ENCODE data around the gene ARPC5.

The ARPC5 gene

DNA sequence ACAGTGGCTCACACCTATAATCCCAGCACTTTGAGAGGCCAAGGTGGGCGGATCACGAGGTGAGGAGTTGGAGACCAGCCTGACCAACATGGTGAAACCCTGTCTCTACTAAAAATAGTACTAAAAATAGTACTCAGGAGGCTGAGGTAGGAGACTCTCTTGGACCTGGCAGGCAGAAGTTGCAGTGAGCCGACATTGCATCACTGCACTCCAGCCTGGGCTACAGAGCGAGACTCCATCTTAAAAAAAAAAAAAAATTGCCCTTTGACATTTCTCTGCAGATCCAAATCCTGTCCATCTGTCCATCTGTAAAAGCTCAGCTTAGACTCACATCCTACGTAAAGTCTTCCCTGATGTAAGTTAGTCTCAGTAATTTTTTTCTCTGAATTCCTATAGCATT lies 39.1 kb downstream of the ARPC5 start:
- H3K9me2 ChIP-seq (replicated peaks; ENCODE audit: low read depth, low read length): no peaks in the 10 kb centered on the region
- H3F3A ChIP-seq (ENCODE audit: low read depth): no peaks in the 10 kb centered on the region
- H3K27me3 ChIP-seq (ENCODE audit: insufficient read depth, low read length, poor library complexity, severe bottlenecking): no peaks in the 10 kb centered on the region
- no peak overlapping the region for H3K4me2 ChIP-seq (ENCODE audit: low read depth, low read length, poor library complexity, severe bottlenecking)
- H3K9ac ChIP-seq (ENCODE audit: low read depth, low read length, poor library complexity, severe bottlenecking): no peak overlapping the region
- no peak overlapping the region for H3K4me3 ChIP-seq (ENCODE audit: low read length, poor library complexity, severe bottlenecking)
- TF ChIP-seq EZH2phosphoT487 (IDR thresholded peaks at IDR 0.05; ENCODE audit: borderline replicate concordance): no peak
- TF ChIP-seq, protein P1, sequence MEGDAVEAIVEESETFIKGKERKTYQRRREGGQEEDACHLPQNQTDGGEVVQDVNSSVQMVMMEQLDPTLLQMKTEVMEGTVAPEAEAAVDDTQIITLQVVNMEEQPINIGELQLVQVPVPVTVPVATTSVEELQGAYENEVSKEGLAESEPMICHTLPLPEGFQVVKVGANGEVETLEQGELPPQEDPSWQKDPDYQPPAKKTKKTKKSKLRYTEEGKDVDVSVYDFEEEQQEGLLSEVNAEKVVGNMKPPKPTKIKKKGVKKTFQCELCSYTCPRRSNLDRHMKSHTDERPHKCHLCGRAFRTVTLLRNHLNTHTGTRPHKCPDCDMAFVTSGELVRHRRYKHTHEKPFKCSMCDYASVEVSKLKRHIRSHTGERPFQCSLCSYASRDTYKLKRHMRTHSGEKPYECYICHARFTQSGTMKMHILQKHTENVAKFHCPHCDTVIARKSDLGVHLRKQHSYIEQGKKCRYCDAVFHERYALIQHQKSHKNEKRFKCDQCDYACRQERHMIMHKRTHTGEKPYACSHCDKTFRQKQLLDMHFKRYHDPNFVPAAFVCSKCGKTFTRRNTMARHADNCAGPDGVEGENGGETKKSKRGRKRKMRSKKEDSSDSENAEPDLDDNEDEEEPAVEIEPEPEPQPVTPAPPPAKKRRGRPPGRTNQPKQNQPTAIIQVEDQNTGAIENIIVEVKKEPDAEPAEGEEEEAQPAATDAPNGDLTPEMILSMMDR (conservative IDR thresholded peaks at IDR 0.05; ENCODE audit: low read length): no peak
- H3K9me3 ChIP-seq (ENCODE audit: insufficient read depth, low read depth, low read length): no peaks in the 10 kb centered on the region
- H4K20me1 ChIP-seq (ENCODE audit: insufficient read depth, low read length, poor library complexity, severe bottlenecking): no peaks in the 10 kb centered on the region
- no peak overlapping the region for H2AFZ ChIP-seq (ENCODE audit: low read length)
- H3K4me1 ChIP-seq (ENCODE audit: insufficient read depth, low read length, poor library complexity, severe bottlenecking): no peaks in the 10 kb centered on the region
- no peaks in the 10 kb centered on the region for H3K79me2 ChIP-seq (ENCODE audit: insufficient read depth, low read length)
- H3K36me3 ChIP-seq (ENCODE audit: insufficient read depth, low read length): no peaks in the 10 kb centered on the region

- peaks cover 1% of the 10 kb centered on the region for H3K4me1 ChIP-seq (ENCODE audit: insufficient read depth, low read length, poor library complexity, severe bottlenecking)
- no peak overlapping the region for H3K4me3 ChIP-seq (ENCODE audit: low read length, poor library complexity, severe bottlenecking)
- no peaks in the 10 kb centered on the region for H3K27me3 ChIP-seq (ENCODE audit: insufficient read depth, low read length, poor library complexity, severe bottlenecking)
- H4K20me1 ChIP-seq (ENCODE audit: insufficient read depth, low read length, poor library complexity, severe bottlenecking): no peaks in the 10 kb centered on the region
- H3K79me2 ChIP-seq (ENCODE audit: insufficient read depth, low read length): no peaks in the 10 kb centered on the region
- TF ChIP-seq, protein P1 (conservative IDR thresholded peaks at IDR 0.05; ENCODE audit: low read length): no peak
- TF ChIP-seq EZH2phosphoT487 (IDR thresholded peaks at IDR 0.05; ENCODE audit: borderline replicate concordance): no peak
- H2AFZ ChIP-seq (ENCODE audit: low read length): no peak overlapping the region
- H3K9me2 ChIP-seq (replicated peaks; ENCODE audit: low read depth, low read length): no peaks in the 10 kb centered on the region
- no peaks in the 10 kb centered on the region for H3F3A ChIP-seq (ENCODE audit: low read depth)
- no peaks in the 10 kb centered on the region for H3K9me3 ChIP-seq (ENCODE audit: insufficient read depth, low read depth, low read length)
- no peaks in the 10 kb centered on the region for H3K36me3 ChIP-seq (ENCODE audit: insufficient read depth, low read length)
- H3K9ac ChIP-seq (ENCODE audit: low read depth, low read length, poor library complexity, severe bottlenecking): no peak overlapping the region
- H3K4me2 ChIP-seq (ENCODE audit: low read depth, low read length, poor library complexity, severe bottlenecking): no peak overlapping the region
These were observed 40.0 kb downstream of the ARPC5 start for GRCh38 chr1:183595537-183595936.

- H3K27me3 ChIP-seq (ENCODE audit: insufficient read depth, low read length, poor library complexity, severe bottlenecking): no peaks in the 10 kb centered on the region
- no peaks in the 10 kb centered on the region for H3K79me2 ChIP-seq (ENCODE audit: insufficient read depth, low read length)
- 0 out of 2 replicates have a peak overlapping the region, but pooled peaks have one; percentile 18 for H2AFZ ChIP-seq (ENCODE audit: low read length)
- H3K36me3 ChIP-seq (ENCODE audit: insufficient read depth, low read length): no peaks in the 10 kb centered on the region
- no peaks in the 10 kb centered on the region for H3K9me2 ChIP-seq (replicated peaks; ENCODE audit: low read depth, low read length)
- TF ChIP-seq, protein P1 (conservative IDR thresholded peaks at IDR 0.05; ENCODE audit: low read length): no peak
- TF ChIP-seq EZH2phosphoT487 (IDR thresholded peaks at IDR 0.05; ENCODE audit: borderline replicate concordance): no peak
- H3K4me1 ChIP-seq (ENCODE audit: insufficient read depth, low read length, poor library complexity, severe bottlenecking): peaks cover 10% of the 10 kb centered on the region
- no peak overlapping the region for H3K9ac ChIP-seq (ENCODE audit: low read depth, low read length, poor library complexity, severe bottlenecking)
- H4K20me1 ChIP-seq (ENCODE audit: insufficient read depth, low read length, poor library complexity, severe bottlenecking): no peaks in the 10 kb centered on the region
- H3K4me3 ChIP-seq (ENCODE audit: low read length, poor library complexity, severe bottlenecking): no peak overlapping the region
- no peaks in the 10 kb centered on the region for H3F3A ChIP-seq (ENCODE audit: low read depth)
- H3K9me3 ChIP-seq (ENCODE audit: insufficient read depth, low read depth, low read length): no peaks in the 10 kb centered on the region
- no peak overlapping the region for H3K4me2 ChIP-seq (ENCODE audit: low read depth, low read length, poor library complexity, severe bottlenecking)
These were observed 42.2 kb downstream of the ARPC5 start for GRCh38 chr1:183593356-183593755.
